Middle frontal gyrus (tissue), 1 donor: Measurements from ENCODE around the gene CPNE6.

ENCODE experiments used
- DNase-seq: peaks from one replicate; pipeline ENCODE4 v3.0.0-alpha.2; 2015; ENCODE audit warnings: low spot score; ENCODE audit errors: extremely low spot score

Gene CPNE6

GRCh38 chr14:24085215-24085614 is 13.9 kb downstream of the CPNE6 start:
- no peak for DNase-seq

GRCh38 chr14:24086193-24086955 is 15.0 kb downstream of the CPNE6 start:
- no peak for DNase-seq

GRCh38 chr14:24087004-24087403 is 15.6 kb downstream of the CPNE6 start:
- DNase-seq = no peak

GRCh38 chr14:24088095-24088494 is 16.7 kb downstream of the CPNE6 start:
- DNase-seq = no peak

- no peak for DNase-seq
Measured at GRCh38 chr14:24089890-24090289, 18.5 kb downstream of the CPNE6 start.

- DNase-seq = no peak
Measured at GRCh38 chr14:24092110-24092504, 20.7 kb downstream of the CPNE6 start.

GRCh38 chr14:24092505-24093206 is 21.3 kb downstream of the CPNE6 start:
- DNase-seq = no peak

- no peak for DNase-seq
Measured at GRCh38 chr14:24093207-24093900, 22.0 kb downstream of the CPNE6 start.

GRCh38 chr14:24093901-24094840 is 22.8 kb downstream of the CPNE6 start, which contains the start of gene PCK2:
PCK2 (plus strand) TSS chr14:24094311; CDS start chr14:24094406, 95 bp downstream.
- no peak for DNase-seq

GRCh38 chr14:24094841-24095270 is 23.5 kb downstream of the CPNE6 start:
- no peak for DNase-seq

- DNase-seq = no peak
Measured at GRCh38 chr14:24095271-24096068, 24.1 kb downstream of the CPNE6 start.

GRCh38 chr14:24096545-24097181 is 25.3 kb downstream of the CPNE6 start:
- DNase-seq = no peak

- DNase-seq = no peak
Measured at GRCh38 chr14:24098229-24098926, 27.0 kb downstream of the CPNE6 start.

- no peak for DNase-seq
Measured at GRCh38 chr14:24098927-24099813, 27.8 kb downstream of the CPNE6 start.

GRCh38 chr14:24100197-24100981 is 29.0 kb downstream of the CPNE6 start:
- no peak for DNase-seq

- DNase-seq = no peak
Measured at GRCh38 chr14:24100982-24101494, 29.7 kb downstream of the CPNE6 start.
